Glutamatergic neuron (in vitro differentiated cells): ENCODE results near the gene DNAAF2. TPM values are rescaled to one million over a fixed set of nuclear protein-coding genes. Genes with fewer than 3 reads are reported as not detected.

Experiments
- DNase-seq: peaks from one replicate; pipeline ENCODE4 v3.0.0; 2022
- H3K27ac Mint-ChIP-seq: one replicate; pipeline ENCODE4 v1.8.0; 2020; ENCODE audit warnings: mild to moderate bottlenecking, mixed read lengths, inconsistent platforms; ENCODE audit not compliant: unreplicated experiment
- H3K27me3 Mint-ChIP-seq: one replicate; pipeline ENCODE4 v1.8.0; 2020; ENCODE audit warnings: mild to moderate bottlenecking, moderate library complexity, mixed read lengths, inconsistent platforms; ENCODE audit not compliant: unreplicated experiment
- H3K36me3 Mint-ChIP-seq: one replicate; pipeline ENCODE4 v1.8.0; 2020; ENCODE audit warnings: mild to moderate bottlenecking, mixed read lengths, inconsistent platforms; ENCODE audit not compliant: unreplicated experiment
- H3K4me1 Mint-ChIP-seq: one replicate; pipeline ENCODE4 v1.8.0; 2020; ENCODE audit warnings: mild to moderate bottlenecking, low read depth, mixed read lengths, inconsistent platforms; ENCODE audit not compliant: unreplicated experiment
- H3K4me3 Mint-ChIP-seq: one replicate; pipeline ENCODE4 v1.8.0; 2020; ENCODE audit warnings: mild to moderate bottlenecking, mixed read lengths, inconsistent platforms; ENCODE audit not compliant: unreplicated experiment
- H3K9me3 Mint-ChIP-seq: one replicate; pipeline ENCODE4 v1.8.0; 2020; ENCODE audit warnings: mild to moderate bottlenecking, moderate library complexity, mixed read lengths, inconsistent platforms; ENCODE audit not compliant: unreplicated experiment
- total RNA-seq: library from RNA; stranded (reverse); fragmentation: NEBNext Ultra II Directional; extraction: Animal tissue kit (Norgen Biotek cat#: 25700); gene quantifications from one replicate; pipeline ENCODE4 v1.2.1, GENCODE V29; 2021; ENCODE audit not compliant: unreplicated experiment
- TF ChIP-seq, protein P1 (sequence below): fragments of 200-600 bp; sonication (generic); IDR thresholded peaks from one replicate; pipeline ENCODE4 v1.5.0; 2021; ENCODE audit not compliant: partially characterized antibody, unreplicated experiment

Gene DNAAF2
- total RNA-seq, 1 donor from 2014 or later = 19.1 TPM

DNA sequence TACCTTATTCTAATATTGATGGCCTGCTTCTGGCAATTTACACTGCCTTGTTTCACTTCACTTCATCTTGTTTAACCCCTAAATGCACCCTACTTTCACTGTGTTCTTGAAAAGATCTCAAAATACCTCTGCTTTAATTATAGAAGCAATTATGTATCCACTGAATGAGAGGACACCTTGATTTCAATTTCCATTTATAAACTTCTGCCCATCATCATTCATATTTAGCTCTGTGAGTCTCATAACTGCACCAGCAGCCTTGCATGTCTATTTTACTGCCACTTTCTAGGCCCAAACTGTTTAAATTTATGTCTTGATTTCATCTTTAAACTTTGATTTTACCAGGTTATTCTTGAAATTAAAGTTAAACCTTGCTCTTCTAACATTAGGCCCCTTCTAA is 7.1 kb upstream of the DNAAF2 start:
- H3K4me3 Mint-ChIP-seq = peak overlapping the region; percentile 0

DNA sequence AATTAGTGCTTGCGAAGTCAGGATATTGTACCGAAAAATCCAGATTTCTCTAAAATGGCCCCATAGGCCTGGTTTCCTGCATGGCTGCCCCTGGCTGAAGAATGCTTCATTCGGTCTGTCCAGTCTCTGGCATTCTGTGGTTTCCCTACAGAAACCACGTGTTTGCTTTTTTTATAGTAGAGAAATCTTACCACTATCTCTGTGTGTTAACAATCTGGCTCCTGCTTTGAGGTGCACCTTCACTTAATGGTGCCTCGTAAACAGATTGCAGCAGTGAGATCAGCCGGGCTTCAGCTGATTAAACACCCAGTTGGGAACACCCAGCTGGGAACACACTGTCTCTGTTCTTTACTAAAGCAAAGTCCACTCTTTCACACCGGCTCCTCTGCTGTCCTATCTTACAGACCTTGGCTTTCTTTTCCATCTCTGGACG is 6.7 kb upstream of the DNAAF2 start:
- DNase-seq = no peak
- Mint-ChIP-seq H3K4me3 (no peak overlapping the region), H3K36me3 (no peaks in the 10 kb centered on the region), H3K9me3 (no peaks in the 10 kb centered on the region), H3K4me1 (peaks cover 7% of the 10 kb centered on the region), H3K27me3 (no peaks in the 10 kb centered on the region), H3K27ac (peak overlapping the region; percentile 36)
- TF ChIP-seq, protein P1, sequence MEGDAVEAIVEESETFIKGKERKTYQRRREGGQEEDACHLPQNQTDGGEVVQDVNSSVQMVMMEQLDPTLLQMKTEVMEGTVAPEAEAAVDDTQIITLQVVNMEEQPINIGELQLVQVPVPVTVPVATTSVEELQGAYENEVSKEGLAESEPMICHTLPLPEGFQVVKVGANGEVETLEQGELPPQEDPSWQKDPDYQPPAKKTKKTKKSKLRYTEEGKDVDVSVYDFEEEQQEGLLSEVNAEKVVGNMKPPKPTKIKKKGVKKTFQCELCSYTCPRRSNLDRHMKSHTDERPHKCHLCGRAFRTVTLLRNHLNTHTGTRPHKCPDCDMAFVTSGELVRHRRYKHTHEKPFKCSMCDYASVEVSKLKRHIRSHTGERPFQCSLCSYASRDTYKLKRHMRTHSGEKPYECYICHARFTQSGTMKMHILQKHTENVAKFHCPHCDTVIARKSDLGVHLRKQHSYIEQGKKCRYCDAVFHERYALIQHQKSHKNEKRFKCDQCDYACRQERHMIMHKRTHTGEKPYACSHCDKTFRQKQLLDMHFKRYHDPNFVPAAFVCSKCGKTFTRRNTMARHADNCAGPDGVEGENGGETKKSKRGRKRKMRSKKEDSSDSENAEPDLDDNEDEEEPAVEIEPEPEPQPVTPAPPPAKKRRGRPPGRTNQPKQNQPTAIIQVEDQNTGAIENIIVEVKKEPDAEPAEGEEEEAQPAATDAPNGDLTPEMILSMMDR = no peak

More for the DNA sequence above, 7.1 kb upstream of the DNAAF2 start:
- Mint-ChIP-seq H3K27ac (no peak overlapping the region), H3K27me3 (no peaks in the 10 kb centered on the region), H3K9me3 (no peaks in the 10 kb centered on the region), H3K36me3 (no peaks in the 10 kb centered on the region), H3K4me1 (peaks cover 6% of the 10 kb centered on the region)
- DNase-seq = no peak
- TF ChIP-seq, protein P1 = no peak

DNA sequence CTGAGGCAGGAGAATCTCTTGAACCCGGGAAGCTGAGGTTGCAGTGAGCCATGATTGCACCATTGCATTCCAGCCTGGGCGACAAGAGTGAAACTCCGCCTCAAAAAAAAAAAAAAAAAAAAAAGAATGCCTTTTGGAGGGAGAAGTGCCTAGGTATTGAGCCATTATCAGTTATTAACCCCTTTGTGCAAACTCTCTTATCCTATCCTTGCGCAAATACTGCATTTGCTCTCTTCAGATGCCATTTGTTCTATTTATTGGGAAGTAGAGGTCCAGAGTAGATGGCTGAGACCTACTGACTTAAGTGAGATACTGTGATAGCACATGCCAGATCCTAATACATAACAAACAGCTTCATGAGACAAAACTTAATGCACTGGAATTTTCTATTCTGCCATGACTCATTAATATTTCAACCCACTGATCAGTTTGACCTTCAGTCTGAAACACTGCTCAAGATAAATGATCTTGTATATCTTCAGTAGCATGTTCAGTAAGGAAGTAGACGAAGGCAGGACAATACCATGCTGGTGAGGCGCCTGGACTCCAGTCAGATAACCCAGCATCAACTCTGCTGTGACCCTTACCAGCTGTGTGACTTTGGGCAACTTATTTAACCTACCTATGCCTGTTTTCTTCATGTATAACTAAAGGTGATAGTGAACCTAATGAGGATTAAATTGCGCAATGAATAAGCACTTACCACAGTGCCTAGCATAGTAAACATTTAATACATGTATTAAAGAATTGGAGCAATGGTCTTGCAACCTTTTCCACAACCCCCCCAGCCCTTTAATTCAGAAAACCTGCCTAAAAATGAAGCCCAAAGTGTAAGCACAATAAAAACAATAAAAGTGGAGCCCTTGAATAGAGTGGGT is 5.7 kb upstream of the DNAAF2 start:
- no peaks in the 10 kb centered on the region for H3K36me3 Mint-ChIP-seq

DNA sequence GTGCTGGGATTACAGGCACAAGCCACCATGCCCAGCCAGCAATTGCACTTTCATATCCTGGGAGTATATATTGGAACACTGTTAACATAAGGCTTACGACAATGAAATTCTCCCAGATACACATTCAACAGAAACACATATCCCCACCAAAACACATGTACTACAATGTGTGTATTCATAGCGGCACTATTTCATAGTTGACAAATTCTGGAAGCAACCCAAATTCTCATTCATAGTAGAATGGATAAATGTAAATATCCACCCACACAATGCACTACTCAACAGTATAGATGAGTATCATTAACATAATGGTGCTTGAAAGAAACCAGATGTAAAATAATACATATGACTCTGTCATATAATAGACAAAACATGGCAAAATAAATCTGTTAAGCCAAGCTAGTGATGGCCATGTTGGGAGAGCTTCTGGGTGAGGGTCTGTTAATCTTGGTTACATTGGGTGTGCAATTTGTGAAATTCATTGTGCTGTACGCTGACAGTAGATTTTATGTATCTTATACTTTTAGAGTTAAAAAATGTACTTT is 2.6 kb upstream of the DNAAF2 start:
- Mint-ChIP-seq H3K9me3 (peaks cover 11% of the 10 kb centered on the region), H3K27me3 (peaks cover 13% of the 10 kb centered on the region), H3K4me3 (no peak overlapping the region), H3K27ac (no peak overlapping the region), H3K36me3 (no peaks in the 10 kb centered on the region), H3K4me1 (peaks cover 9% of the 10 kb centered on the region)
- TF ChIP-seq, protein P1 = no peak
- DNase-seq = no peak

More for the DNA sequence above, 5.7 kb upstream of the DNAAF2 start:
- Mint-ChIP-seq H3K27ac (no peak overlapping the region), H3K4me3 (no peak overlapping the region), H3K27me3 (peaks cover 2% of the 10 kb centered on the region), H3K9me3 (peaks cover 2% of the 10 kb centered on the region), H3K4me1 (peaks cover 8% of the 10 kb centered on the region)
- TF ChIP-seq, protein P1 = no peak
- DNase-seq = no peak

DNA sequence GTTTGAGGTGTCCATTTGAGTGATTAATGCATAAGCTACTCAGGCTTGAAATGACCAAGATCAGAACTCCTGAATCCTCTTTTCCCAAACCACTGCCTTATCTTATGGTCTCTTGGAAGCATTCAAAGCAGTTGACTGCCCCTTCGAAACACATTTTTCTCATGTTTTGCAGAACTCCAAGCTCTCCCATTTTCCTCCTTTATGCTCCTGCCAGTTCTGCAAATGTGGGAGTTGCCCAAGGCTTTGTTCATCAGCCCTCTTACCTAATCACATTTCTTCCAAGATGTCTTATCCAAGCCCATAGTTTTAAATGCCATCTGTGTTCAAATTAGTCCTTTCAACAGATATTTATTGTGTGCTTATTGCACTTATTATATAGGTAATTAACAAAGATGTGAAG is 1.8 kb upstream of the DNAAF2 start:
- Mint-ChIP-seq H3K4me1 (peaks cover 6% of the 10 kb centered on the region), H3K4me3 (peak overlapping the region; percentile 61), H3K9me3 (peaks cover 11% of the 10 kb centered on the region), H3K27me3 (peaks cover 13% of the 10 kb centered on the region), H3K27ac (no peak overlapping the region), H3K36me3 (no peaks in the 10 kb centered on the region)
- no peak for DNase-seq
- TF ChIP-seq, protein P1 = no peak
